ELR (cell line): Measurements from ENCODE around the gene SNAPC2.

ENCODE experiments used
- DNase-seq: peaks from one replicate; pipeline ENCODE4 v3.0.0-alpha.2; 2015; ENCODE audit warnings: low read depth

The SNAPC2 gene

DNA sequence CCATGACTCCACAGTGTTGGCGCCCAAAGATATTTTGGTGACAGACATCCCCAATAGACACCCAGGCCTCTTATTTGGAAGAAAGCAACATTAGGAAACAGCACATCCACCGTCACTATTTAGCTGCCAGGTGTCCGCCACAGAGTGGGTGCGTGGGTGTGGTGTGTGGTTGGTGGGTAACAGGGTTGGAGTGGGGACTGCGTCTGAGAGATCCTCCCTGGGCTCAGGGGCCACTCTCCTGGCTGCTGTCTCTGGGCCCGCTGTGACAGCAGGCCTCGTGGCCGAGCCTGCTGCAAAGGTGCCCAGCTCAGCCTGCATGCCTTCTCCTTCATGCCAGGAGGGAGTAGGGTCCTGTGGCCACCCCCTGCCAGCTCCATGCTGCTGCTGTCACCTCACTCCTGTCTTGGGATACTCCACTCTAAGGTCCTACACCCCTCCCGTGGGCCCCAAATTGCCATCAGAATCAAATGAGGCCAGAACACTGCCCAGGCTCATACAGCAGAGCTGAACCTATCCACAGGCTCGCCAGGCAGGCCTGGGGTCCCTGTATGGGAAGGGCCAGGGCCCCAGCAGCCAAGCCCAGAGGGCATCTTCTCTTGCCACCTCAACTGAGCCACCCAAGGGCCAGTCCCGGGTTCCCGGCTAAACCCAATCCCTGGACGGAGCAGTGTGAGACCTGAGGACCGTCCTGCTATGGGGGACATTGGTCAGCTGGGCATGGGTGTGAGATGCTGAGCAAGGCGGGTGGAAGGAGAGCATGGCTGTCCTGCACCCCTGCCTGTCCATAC lies 48.1 kb downstream of the SNAPC2 start:
- DNase-seq: no peak

DNA sequence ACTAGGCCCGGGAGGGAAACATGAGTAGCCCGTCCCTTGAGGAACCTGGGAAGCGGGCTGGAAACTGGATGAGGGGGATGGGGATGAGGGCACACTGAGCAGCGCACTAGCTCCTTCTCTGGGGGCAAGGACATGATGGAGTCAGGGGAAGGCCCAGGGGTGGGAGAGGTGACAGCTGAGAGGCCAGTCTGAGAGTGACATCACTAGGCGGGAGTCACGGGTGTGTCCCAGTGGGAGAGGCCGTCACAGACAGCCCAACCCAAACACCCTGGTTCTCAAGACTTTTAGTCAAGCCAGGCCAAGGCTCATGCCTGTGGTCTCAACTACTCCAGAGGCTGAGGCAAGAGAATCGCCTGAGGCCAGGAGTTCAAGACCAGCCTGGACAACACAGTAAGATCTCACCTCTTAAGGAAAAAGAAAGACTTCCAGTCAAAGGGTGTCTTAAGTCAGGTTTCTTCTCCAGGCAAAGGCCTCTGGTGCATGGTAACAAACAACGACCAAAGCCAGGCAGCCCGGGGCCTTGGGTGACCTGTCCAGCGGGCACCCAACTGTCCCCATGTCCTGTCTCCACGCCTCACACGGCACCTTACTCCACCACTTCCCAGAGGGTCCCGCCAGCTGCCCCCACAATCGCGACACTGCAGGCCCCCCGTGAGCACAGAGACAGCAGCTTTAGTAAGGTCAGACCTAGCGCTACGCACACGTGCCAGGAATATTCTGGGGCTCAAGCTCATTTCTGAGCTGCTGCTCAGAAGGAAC lies 48.8 kb downstream of the SNAPC2 start:
- DNase-seq: no peak

DNA sequence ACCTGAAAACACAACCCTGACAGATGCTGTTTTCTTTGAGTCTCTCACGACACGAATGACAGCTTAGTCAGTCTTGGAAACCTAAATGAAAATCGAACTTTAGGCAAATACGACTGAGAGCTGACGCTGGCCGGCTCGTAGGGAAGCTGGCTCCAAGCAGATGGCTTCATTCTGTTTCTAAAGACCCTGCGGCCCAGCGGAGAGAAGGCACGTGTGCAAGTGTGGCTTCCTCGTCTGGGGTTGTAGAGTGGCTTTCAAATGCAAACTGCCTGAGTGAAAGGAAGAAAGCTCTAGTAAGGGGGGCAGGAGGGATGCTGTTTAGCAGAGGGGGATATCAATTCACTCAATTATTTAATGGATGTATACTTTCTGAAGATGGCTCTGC lies 49.4 kb downstream of the SNAPC2 start:
- DNase-seq: no peak

DNA sequence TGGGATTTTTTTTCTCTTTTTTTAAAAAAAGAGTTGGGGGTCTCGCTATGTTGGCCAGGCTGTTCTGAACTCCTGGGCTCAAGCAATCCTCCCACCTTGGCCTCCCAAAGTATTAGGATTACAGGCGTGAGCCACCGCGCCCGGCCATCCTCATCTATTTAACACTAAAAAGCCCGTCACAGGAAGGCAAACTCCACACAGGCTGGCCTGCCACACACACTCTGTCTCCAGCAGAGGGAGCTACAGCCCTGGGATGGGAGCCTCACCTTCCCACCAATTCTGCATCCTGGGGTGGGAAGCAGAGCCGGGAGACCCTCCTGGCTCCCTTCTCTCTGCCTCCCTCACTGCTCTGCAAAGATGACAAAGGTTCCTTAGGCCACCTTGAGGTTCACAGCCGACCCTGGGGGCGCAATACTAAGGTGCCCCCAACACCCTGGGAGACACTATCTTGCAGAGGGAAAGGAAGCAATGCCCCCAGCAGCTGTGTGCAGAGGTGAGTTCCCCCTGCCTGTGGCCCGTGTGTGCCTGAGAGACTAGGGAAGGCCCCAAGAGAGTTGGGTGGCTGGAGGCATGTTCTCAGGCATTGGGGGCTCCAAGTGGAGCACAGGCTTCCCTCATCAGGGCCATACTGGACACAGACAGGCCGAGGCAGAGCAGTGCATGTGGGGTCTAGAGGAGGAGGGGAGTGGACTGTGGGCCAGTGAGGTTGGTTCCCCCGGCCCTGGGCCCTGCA lies 50.7 kb downstream of the SNAPC2 start:
- peak; percentile 64 for DNase-seq

DNA sequence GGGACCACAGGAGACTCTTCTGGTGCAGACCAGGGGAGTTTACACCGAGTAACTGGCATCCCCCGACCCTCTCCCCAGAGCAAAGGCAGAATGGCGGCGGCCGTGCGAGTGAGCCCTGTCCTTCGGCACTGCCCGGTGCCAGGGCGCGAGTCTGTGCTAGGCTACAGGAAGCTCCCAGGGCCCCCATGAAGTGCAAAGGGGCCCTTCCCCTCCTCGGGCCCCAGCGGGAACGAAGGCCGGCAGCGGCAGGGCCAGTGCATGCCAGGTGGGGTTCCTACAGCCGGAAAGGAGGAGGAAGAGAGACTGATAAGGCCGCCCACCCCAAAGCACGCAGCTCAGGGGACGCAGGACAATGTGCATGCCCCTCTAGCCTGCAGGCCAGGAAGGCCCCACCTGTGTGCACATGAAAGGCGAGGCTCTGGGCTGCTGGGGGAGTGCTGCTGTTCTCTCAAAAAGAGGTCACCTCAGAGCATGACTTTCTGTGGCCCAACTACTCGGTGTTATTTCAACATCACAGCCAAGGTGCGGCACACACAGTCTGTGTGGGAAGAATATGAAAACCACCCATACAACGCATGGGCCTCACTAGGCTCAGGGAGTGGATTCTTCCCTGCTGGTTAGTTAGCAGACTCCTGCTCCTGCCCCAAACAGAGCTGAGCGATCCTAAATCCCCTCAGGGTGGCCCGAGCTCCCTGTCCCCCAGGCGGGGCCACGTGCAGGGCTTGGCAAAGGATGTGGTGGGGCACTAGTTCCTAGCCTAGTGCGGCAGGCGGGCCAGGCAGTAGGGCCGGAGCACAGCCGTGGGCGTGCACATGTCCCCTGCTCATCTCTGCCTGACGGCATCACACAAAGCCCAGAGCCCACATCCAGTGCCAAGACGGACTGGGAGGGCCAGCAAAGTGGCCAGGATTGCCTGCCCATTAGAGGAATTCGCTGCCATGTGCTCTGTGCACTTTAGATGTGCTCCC lies 51.7 kb downstream of the SNAPC2 start:
- no peak for DNase-seq
